HG03280 (cell line): ENCODE measurements around the gene TBC1D9.

ENCODE experiments used
- ATAC-seq: cut with Tn5 transposase; IDR thresholded peaks from one replicate; pipeline ENCODE4 v1.9.1; 2021; ENCODE audit warnings: mild to moderate bottlenecking, moderate library complexity; ENCODE audit not compliant: unreplicated experiment

TBC1D9 gene

DNA sequence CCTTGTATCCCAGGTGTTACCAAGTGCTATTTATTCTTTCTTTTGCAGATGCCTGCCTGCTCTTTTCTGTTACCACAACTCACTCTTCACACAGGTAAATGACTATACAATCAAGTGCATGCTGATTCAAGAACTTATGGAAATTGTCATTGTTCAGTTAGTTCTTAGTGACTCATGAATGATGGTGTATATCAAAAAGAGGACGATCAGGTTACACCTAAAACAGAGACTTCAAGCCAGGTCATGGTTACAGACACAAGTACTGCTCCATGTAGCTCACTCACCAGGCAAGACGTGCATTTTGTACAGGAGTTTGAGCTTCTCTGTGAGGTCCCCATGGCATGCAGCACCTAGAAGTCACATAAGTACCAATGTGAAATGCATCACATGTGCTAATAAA, 128.2 kb downstream of the TBC1D9 start:
- no peak for ATAC-seq

DNA sequence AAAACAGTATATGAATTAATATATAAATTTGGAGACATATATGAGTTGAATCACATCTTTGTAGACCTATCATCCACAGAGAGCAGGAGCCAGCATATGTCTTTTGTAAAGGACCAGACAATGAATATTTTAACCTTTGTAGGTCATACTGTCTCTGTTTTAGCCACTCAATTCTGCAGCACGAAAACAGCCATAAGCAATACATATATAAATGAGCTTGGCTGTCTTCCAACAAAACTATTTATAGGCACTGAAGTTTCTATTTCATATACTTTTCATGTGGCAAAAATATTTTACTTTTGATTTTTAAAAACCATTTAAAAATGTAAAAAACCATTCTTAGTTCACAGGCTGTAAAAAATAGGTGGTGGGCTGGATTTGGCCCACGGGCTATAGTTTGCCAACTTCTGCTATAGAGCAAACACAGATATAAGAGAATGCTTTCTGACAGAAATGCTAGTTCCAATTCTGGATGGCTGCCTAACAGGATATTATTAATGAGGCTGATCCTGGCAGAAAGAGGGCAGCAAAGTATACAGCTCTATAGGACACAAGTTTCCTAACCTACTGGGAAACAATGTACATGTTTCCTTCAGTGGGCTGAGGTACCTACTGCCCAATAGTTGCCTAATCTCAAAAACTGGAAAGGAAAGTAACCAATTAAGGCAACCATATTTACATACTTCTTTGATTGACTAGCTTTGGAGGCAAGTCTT, 129.4 kb downstream of the TBC1D9 start:
- no peak for ATAC-seq

DNA sequence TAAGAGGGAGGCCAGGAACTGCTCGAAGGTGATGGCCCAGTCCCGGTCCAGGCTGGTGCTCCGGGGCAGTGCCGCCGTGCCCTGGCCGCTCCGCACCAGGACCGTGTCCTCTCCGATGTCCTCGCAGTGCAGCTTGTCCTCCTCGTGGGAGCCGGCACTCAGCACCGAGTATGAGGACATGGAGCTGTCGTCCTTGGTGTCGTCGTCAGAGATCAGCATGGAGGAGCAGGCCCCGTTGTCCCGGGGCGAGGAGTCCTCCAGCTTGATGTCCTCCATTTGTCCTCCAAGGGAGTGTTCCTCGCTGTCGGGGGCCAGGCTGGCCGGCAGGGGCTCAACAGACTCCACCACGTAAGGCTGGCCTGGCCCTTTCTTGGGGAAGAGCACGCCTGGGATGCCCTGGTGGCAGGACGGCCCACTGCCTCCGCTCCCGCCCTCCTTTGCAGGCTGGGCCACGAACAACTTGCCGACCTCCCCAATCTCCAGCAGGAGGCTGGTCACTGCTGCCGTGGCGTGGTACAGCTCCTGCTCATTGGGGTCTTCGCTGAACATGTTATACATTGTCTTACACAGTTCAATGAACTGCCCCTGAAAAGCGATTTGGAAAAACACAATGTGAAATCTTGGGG, 133.7 kb downstream of the TBC1D9 start:
- ATAC-seq: no peak

DNA sequence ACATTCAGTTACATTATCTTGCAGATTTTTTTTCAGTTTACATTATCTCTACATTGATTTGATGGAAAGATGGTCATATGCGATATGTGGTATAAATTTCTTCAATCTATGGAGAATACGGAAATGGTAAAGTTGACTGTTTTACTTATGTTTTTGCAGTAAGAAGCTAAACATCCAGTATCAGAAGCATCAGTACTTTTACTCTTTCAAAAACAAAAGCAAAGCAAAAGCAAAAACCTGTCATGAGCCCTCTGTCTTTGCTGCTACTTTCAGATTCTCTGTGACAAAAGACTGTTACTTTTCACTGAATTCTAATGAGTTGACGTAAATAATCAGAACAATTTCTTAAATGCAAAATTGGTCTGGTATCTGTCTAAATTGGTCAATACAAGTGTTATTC, 135.0 kb downstream of the TBC1D9 start:
- ATAC-seq: no peak

DNA sequence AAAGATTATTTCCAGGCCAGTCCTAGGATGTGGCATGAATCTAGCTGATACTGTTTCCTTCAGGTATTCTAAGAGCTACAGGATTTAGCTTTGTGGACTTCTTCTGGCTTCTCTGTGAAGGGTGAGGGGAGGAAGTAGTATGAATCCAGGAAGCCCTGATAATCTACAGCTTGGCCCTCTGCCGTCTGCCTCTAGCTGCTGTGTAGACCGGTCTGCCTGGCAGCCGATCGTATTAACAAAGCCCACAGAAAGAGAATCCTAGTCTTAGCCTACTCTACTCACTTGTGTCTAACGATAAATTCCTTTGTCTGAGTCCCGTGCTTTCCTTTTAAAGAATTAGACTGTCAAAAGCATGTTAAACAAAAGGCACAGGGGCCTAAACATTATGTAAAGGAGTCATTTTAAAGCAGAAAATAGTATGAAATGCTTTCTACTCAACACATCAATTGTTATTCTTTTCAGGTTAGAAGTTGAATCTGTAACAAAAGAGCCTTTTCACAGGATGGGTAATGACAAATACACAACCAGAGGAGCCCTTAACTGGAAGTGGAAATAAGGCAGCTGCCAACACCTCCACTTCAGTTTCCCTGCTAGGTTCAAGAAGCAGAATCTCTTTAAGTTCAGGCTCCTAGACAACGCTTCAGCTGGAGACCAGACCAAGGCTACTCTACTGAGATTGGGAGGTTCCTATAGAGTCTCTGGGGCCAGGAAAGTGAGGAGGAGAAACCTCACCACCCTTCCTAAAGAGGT, 138.5 kb downstream of the TBC1D9 start:
- no peak for ATAC-seq

DNA sequence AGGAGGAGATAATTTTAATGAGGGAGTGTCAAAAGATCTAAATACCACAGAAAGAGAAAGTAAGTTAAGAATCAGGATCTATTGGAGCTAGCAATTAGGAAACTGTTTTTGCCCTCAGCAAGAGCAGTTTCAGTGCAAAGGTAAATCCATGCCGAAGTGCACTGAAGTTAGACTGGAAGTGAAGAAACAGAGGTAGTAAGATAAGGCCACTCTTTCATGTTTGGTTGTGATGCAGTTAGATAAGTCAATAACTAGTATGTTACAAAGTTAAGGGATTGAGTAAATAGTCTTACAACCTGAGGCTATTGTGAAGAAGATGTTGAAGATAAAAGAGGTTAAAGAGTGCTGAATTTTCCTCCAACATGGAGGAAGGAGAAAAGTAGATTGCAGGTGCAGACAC, 140.7 kb downstream of the TBC1D9 start:
- ATAC-seq: no peak

DNA sequence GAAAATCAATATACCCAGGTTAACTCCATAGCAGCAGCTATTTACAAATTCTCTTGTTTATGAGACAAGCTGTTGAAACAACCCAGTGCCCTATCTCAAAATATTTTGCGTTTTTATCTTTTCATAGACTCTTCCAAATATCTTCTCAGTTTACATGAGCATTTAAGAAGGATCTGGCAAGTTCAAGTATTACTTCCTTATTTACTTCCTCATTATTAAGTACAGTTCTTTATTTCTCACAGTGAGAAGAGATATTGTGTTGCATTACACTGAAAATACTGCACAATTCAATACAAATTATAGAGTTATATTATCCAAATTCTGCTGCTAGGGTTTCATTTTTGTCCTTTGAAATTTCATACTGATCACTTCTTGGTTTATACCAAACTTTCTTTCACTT, 143.8 kb downstream of the TBC1D9 start:
- ATAC-seq: no peak

DNA sequence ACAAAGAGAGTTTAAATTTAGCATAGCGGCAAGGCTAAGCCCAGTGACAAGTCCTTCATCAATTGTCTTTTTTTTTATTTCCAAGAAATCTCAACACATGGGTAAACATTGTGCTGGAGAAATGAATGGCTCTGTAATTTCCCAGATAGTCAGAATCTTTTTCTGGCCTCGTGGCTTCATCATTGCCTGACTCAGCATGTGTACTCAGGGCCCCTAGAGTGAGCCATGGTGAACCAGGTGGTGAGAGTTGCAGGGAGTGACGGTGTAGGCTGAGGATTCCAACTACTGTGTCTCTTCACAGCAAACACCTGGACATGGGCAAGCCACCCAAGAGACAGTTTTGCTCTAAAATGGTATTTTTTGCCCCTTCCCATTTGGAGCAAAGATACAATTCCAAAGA, 144.3 kb downstream of the TBC1D9 start:
- no peak for ATAC-seq

DNA sequence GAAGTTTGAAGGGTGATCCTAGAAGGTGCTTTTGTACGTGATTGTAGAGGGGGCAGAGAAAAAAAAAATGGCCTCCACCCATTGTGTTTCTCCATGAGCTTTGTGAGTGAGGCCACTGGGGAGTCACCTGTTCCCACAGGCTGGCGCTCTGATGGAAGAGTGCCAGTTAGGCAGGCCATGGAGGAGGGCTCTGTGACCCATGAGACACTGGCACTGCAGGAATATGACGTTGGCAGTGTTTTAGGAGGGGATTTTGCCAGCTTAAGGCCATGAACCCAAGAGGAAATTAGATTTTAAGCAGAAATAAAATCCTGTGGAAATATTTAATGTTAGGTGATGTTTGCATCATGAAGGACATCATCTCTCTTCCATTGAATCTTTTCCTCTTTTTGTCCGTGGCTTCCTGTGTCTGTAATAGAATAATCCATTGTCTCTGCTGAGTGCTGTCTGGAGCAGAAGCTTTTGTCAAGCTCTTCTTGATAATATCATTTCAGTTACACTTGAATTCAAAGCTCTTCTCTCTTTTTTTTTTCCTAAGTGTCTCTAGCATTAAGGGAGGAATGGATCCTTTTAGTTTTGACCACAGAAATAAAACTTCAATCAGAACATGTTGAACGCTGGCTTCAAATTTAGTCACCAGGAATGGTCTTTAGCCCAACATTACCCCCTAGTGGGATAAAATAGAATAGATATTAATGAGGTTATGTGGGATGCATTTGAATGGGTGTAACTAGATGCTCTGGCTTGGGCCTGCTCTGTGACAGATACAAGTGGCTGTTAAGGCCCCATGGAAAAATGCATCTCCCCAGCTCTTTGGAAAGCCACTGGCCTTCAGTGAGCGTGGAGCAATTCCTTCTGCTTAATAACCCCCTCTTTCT, 146.4 kb downstream of the TBC1D9 start:
- peak; percentile 77 for ATAC-seq

DNA sequence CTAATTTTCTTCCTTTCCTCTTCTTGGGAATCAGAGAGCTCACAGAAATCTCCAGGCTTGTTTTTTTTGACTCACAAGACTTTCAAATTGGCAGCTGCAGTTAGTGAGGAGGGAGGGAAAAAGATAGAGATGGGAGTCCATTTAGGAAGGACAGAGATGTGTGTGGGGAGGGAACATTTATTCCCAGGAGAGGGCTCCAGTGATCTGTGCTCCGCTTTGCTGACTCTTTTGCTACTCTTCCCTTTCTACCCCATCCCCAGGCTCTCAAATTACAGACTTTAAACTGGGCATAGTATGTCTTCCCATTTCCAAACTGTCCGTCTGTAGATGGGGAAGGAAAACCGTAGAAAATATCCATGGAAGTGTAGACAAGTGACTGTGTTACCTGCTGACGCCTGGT, 148.3 kb downstream of the TBC1D9 start:
- no peak for ATAC-seq

DNA sequence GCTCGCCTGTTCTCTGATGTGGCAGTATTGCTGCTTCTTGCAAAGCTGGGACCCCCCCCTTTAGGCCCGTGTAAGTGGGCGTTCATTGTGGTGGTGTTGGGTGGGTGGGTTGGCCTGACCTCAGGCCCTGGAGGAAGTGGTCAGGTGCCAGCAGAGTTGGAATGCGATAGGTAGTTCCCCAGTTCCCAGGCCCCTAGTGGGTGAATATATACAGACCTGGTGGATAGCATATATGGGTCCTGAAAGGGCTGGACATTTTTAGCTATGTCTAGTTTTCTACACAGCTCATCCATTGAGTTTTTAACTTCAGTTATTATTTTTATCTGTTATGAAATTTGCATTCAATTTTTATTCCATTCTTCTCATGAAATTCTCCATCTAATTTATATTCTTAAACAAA, 151.6 kb downstream of the TBC1D9 start:
- no peak for ATAC-seq

DNA sequence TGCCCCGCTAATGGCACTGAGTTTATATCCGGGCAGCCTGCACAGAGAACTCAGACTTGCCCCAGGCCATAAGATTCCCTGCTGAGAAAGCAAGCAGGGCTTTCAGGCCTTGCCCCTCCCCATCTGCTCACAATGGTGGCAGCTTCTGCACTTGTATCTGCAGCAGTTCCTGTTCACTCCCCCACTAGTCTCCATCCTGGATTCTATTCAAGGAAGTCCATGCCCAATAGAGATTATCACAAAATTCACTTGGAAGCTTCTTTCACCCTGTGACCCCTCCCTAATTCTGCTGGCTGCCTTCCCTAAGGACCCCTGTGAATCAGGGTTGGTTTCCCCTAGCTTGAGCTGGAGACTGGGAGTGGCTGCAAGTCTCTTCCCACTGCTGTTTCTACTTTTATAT, 152.9 kb downstream of the TBC1D9 start:
- no peak for ATAC-seq

DNA sequence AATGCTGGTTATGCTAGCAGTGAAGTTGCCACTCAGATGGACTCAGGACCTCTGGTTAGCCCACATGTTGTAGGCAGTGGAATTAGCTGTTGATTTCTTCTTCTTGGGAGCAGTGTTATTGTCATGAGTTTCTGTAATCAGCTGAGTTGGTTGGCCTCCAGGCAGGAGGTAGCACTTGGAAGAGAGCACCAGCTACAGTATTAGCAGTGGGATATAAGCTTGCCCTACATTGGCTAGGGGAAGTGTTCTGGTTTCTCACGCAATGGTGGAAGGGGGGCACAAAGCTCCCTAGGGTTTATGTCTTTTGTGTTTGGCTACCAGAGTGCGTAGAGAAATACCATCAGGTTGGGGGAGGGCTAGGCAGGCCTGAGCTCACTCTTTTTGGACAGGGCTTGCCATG, 153.5 kb downstream of the TBC1D9 start:
- ATAC-seq: no peak

DNA sequence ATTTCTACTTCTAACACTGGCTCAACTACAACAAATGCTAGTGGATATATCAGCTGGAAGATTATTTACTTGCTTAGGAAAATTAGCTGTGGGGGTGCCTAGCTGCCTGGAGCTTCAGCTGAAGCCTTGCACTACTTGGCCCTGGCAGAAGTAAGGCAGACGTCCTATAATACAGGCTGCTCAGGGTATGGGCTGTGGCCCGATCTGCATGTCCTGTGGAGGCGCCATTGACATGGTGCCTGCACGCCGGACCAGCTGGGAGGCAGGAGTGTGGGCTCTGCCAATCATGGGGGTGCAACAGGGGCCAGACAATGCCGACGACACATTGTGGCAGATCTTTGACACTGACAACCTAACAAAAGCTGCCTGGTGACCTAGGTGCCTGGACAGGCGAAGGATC, 155.8 kb downstream of the TBC1D9 start:
- ATAC-seq: no peak

DNA sequence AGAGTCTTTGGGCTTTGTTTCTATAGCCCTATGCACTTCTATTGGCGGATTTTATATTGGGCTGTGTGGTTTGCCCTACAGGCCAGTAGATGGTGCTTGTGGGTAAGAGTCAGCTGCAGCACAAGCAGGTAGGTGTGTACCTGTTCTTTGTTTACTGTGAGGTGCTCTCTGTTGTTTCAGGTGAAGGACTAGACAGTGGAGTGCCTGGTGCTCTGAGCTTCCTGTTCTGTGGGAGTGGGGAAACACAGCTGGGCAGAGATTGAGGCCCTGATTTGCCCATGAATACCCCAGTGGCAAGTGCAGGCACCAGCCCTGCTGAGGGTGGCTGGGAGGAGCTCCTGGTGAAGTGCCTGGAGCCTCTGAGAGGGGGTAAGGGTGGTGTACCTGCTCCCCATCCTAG, 161.1 kb downstream of the TBC1D9 start:
- ATAC-seq: peak; percentile 68

DNA sequence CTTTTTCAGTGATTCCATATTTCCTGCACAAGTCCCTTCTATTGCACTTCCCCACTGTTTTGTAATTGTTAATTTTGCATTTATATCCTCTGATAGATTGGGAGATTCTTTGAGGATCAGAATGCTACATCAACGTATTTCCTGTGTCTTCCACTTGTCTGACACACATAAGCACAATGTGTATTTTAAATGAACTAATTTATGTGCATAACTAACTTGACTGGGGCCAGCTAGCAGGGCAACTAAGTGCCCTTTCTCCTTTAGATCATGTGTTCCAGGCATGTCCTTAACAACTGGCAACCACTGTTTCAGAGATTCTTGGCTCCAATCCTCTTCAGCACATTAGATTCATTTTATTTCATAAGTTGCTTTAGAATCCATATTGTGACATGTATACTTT, 171.7 kb downstream of the TBC1D9 start:
- no peak for ATAC-seq

DNA sequence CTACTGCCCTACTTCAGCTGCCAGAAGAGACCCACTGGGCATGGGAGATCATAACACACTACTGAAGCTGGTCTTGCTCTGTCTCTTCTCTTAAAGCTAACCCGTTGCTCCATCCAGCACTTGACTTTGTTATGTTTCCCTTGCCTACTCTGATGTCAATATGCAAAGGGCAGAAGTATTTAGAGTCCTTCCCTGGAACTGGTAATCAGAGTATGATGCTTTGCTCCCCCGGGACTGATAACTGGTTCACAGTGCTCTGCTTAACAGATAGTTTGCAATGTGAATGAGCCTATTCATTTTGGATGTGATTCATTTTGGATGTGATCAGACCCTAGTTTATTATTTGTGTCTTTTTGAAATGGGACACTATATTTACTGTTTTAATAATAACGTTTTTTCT, 175.1 kb downstream of the TBC1D9 start:
- no peak for ATAC-seq

DNA sequence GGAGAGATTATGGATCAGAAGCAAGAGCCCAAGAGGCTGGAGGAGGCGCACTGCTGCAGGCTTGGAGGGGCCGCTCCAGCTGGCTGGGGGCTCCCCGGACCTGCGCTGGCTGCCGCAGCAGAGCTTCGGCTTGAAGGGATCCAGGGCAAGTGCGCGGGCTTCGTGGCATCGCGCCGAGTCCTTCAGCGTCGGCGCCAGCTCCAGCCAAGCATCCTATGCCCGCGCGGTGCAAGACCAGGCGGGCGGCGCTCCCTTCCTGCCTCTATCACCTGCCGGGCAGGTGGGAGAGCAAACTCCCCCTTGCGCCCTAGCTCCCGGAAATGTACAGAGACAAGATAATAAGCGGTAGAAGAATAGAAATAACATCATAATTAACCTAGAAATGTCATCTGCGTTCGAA, 176.9 kb downstream of the TBC1D9 start:
- ATAC-seq: no peak

DNA sequence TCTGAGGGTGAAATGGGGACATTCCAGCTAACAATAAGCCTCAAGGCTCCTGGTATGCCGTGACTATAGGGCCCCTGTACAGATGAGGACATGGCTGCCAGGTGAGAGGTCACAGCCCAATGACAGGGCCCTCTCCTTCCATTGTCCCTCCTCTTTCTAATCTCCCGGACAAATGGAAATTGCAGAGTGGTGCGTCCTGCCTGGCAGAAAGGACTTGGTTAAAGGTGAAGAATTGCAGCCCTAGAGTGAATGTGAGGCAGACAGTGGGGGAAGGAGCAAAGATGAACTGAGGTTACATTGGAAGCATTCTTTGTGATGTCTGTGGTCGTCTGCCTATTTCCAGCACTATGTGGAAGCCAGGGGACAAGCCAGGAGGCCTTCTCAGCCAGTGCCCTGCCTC, 180.7 kb downstream of the TBC1D9 start:
- ATAC-seq: no peak

DNA sequence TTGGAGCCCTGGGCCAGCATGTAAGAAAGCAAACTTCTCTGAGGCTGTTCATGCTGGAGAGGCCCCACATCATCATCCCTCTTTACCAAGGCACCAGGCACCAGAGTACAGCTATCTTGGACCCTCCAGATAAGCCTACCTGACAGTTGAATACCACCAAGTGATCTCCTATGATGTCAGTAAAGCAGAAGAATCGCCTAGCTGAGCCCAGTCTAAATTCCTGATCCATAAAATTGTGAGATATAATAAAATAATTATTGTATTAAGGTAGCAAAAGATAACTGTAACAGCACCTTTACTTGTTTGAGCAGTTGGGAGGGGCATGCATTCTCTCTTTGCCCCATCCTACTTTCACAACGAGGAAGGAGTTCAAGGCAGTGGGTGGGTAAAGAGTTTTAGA, 184.6 kb downstream of the TBC1D9 start:
- ATAC-seq: no peak
